OCI-LY1 (cell line): ENCODE data around the gene JAKMIP1.

Source experiments
- H2AFZ ChIP-seq: fragments of 200-600 bp; sonication (generic), shearing (Covaris generic); 2 replicates; pipeline ENCODE4 v1.6.0; 2014; ENCODE audit warnings: antibody characterized with exemption, mild to moderate bottlenecking, low read length
- H3F3A ChIP-seq: fragments of 200-600 bp; sonication (generic), shearing (Covaris generic); 2 replicates; pipeline ENCODE4 v1.6.0; 2014; ENCODE audit warnings: mild to moderate bottlenecking, antibody characterized with exemption, low read length, moderate library complexity; ENCODE audit not compliant: insufficient read depth
- H3K27ac ChIP-seq: fragments of 200-600 bp; sonication (generic); 2 replicates; pipeline ENCODE4 v1.5.1; 2014; ENCODE audit warnings: low read length, mixed run types, mild to moderate bottlenecking, low read depth; ENCODE audit not compliant: poor library complexity, severe bottlenecking
- H3K27me3 ChIP-seq: fragments of 200-600 bp; sonication (generic); 2 replicates; pipeline ENCODE4 v1.6.0; 2014; ENCODE audit warnings: antibody characterized with exemption, mild to moderate bottlenecking, low read length, moderate library complexity; ENCODE audit not compliant: insufficient read depth
- H3K36me3 ChIP-seq: fragments of 200-600 bp; sonication (generic); 2 replicates; pipeline ENCODE4 v1.6.1; 2014; ENCODE audit warnings: mild to moderate bottlenecking, antibody characterized with exemption, low read length, moderate library complexity, mixed read lengths; ENCODE audit not compliant: insufficient read depth
- H3K4me1 ChIP-seq: fragments of 200-600 bp; sonication (generic); 2 replicates; pipeline ENCODE4 v1.5.1; 2014; ENCODE audit warnings: mild to moderate bottlenecking, low read length, moderate library complexity; ENCODE audit not compliant: insufficient read depth, severe bottlenecking
- H3K4me2 ChIP-seq: fragments of 200-600 bp; sonication (generic), shearing (Covaris generic); 2 replicates; pipeline ENCODE4 v1.6.1; 2014; ENCODE audit warnings: low read length
- H3K4me3 ChIP-seq: fragments of 200-600 bp; sonication (generic); 2 replicates; pipeline ENCODE4 v1.5.1; 2014; ENCODE audit warnings: low read length, low read depth, mild to moderate bottlenecking, mixed read lengths; ENCODE audit not compliant: poor library complexity, severe bottlenecking
- H3K79me2 ChIP-seq: fragments of 200-600 bp; shearing (Covaris generic); 2 replicates; pipeline ENCODE4 v1.6.1; 2016; ENCODE audit warnings: mixed run types, low read length, mixed read lengths; ENCODE audit not compliant: insufficient read depth
- H3K9ac ChIP-seq: fragments of 200-600 bp; sonication (generic), shearing (Covaris generic); 2 replicates; pipeline ENCODE4 v1.6.1; 2014; ENCODE audit warnings: mild to moderate bottlenecking, low read length, mixed read lengths
- H3K9me2 ChIP-seq: fragments of 200-600 bp; sonication (generic), shearing (Covaris generic); 2 replicates; pipeline ENCODE4 v1.6.1; 2014; ENCODE audit warnings: low read depth, mild to moderate bottlenecking, low read length, mixed read lengths
- H3K9me3 ChIP-seq: fragments of 200-600 bp; shearing (Covaris generic); 2 replicates; pipeline ENCODE4 v1.6.1; 2014; ENCODE audit warnings: low read length, mixed read lengths
- H4K20me1 ChIP-seq: fragments of 200-600 bp; sonication (generic), shearing (Covaris generic); 2 replicates; pipeline ENCODE4 v1.6.0; 2016; ENCODE audit warnings: mild to moderate bottlenecking, low read length; ENCODE audit not compliant: insufficient read depth
- CTCF ChIP-seq: fragments of 200-600 bp; sonication (generic), shearing (Covaris generic); IDR thresholded peaks from 2 replicates; pipeline ENCODE4 v1.5.1; 2017; ENCODE audit warnings: mild to moderate bottlenecking, antibody characterized with exemption, low read length, moderate library complexity, mixed read lengths
- EZH2 ChIP-seq: fragments of 200-600 bp; sonication (generic), shearing (Covaris generic); IDR thresholded peaks from 2 replicates; pipeline ENCODE4 v1.8.0; 2017; ENCODE audit warnings: borderline replicate concordance, mixed run types, mild to moderate bottlenecking, antibody characterized with exemption, low read length, moderate library complexity, mixed read lengths

Gene JAKMIP1

GRCh38 chr4:6085691-6086628, 114.4 kb downstream of the JAKMIP1 start:
- Histone ChIP-seq H3F3A (no peaks in the 10 kb centered on the region), H4K20me1 (no peaks in the 10 kb centered on the region), H3K9me2 (no peaks in the 10 kb centered on the region), H2AFZ (no peak overlapping the region), H3K27me3 (no peaks in the 10 kb centered on the region), H3K4me2 (no peak overlapping the region), H3K79me2 (no peaks in the 10 kb centered on the region), H3K9me3 (no peaks in the 10 kb centered on the region), H3K36me3 (no peaks in the 10 kb centered on the region), H3K27ac (no peak overlapping the region), H3K4me3 (no peak overlapping the region), H3K9ac (no peak overlapping the region), H3K4me1 (no peaks in the 10 kb centered on the region)
- TF ChIP-seq EZH2 (no peak), CTCF (no peak)

GRCh38 chr4:6085028-6085690, 115.2 kb downstream of the JAKMIP1 start:
- H3K4me2 ChIP-seq, result no peak overlapping the region
- TF ChIP-seq EZH2, result no peak
- no peak for TF ChIP-seq CTCF
- no peak overlapping the region for H2AFZ ChIP-seq

DNA sequence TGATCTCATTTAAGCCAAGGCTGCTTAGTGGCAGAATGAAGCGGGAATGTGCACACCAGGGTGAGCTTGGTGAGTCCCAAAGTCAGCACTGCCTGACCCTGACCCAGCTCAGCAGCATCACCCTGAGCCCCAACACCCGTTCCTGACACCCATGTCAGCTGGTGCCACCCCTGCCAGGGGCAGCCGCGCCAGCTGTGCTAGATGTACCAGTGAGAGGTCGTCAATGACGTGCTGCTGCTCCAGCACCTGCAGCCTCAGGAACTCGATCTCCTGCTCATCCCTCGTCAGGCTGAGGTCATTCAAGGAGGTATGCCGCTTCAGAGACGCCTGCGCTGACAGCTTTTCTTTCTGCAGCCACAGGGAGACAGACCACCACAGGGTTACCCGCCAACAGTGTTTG, 120.4 kb downstream of the JAKMIP1 start:
- H3K36me3 ChIP-seq, result no peaks in the 10 kb centered on the region
- H3F3A ChIP-seq, result no peaks in the 10 kb centered on the region
- no peak overlapping the region for H3K27ac ChIP-seq
- no peaks in the 10 kb centered on the region for H3K9me3 ChIP-seq
- no peaks in the 10 kb centered on the region for H4K20me1 ChIP-seq
- no peaks in the 10 kb centered on the region for H3K9me2 ChIP-seq
- no peak overlapping the region for H3K9ac ChIP-seq
- no peaks in the 10 kb centered on the region for H3K27me3 ChIP-seq
- no peaks in the 10 kb centered on the region for H3K4me1 ChIP-seq
- H3K4me3 ChIP-seq, result no peak overlapping the region
- TF ChIP-seq EZH2 (no peak), CTCF (no peak)
- no peak overlapping the region for H3K4me2 ChIP-seq
- no peak overlapping the region for H2AFZ ChIP-seq
- H3K79me2 ChIP-seq, result no peaks in the 10 kb centered on the region

More at GRCh38 chr4:6085028-6085690, 115.2 kb downstream of the JAKMIP1 start:
- no peak overlapping the region for H3K9ac ChIP-seq
- H3F3A ChIP-seq, result no peaks in the 10 kb centered on the region
- no peaks in the 10 kb centered on the region for H3K9me3 ChIP-seq
- no peak overlapping the region for H3K27ac ChIP-seq
- H3K27me3 ChIP-seq, result no peaks in the 10 kb centered on the region
- no peak overlapping the region for H3K4me3 ChIP-seq
- no peaks in the 10 kb centered on the region for H3K36me3 ChIP-seq
- no peaks in the 10 kb centered on the region for H3K79me2 ChIP-seq
- no peaks in the 10 kb centered on the region for H4K20me1 ChIP-seq
- H3K9me2 ChIP-seq, result no peaks in the 10 kb centered on the region
- H3K4me1 ChIP-seq, result no peaks in the 10 kb centered on the region
